Measurements from ENCODE around the gene ALPI.

ALPI gene

DNA sequence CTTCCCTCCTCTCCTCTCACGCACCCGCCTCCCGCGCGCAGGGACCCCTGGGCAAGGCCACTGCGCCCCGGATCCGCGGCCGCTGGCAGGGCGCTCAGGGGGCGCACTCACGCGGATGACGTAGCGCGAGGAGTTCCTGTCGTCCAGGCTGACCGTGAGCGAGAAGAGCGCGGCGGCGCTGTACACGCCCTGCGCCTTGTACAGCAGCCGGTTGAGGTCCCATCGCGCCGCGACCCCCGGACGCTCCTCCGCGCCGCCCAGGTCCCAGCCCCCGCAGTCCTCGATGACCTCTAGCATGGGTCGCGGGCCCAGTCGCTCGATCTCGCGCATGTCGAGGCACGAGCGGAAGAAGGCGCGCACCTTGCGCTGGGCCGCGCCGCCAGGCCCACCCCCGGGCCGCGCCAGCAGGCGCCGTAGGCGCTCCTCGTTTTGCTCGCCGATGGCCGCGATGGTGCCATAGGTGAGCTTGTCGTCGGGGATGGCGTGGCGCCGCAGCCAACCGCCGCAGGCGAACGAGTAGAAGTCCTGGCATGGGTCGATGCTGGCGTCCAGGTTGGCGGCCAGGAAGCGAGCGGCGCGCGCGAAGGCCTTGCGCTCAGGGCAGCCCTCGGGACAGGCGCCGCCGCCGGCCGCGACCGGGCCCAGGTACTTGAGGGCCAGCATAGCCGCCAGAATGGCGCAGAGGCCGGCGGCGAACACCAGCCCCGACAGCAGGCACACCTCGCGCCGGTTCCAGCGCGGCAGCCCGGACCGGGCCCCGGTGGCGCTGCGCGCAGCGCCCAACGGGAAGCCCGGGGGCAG lies 30.0 kb downstream of the ALPI start:
- DNase-seq (ENCODE audit: low spot score): no peak

DNA sequence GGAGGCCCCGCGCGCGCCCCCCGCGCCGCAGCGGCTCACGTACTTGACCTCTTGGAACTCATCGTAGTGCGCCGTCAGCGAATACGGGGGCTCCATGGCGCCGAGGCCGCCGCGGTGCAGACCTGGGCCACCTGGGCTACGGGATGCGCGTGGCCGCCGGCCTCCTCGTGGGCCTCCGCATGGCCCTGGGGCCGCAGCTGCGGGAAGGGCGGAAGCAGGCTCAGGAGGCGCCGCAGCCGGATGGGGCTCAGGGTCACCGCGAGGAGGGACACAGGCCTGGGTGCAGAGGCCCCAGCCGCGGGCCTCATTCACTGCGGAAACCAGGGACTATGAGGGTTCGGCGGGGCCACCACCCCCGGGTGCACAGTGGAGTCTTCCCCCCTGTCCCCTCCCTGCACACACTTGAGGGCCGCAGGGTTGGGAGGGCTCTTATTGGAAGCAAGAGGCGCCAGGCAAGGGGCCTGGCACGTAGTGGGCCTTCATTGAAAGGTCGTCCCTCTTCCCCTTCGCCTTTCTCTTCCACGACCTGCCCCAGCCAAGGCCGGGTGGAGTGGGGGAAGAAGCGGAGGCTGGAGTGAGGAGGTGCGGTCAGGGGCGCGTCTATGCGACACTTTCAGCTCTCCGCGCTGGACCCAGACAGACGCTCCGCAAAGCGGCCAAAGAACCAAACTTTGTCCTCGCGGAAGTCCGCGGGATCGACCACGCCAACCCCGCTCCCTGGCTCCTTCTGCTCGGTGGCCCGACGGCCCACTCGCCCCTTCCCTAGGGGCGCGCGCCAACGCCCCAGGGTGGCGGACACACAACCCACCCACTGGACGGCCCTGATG lies 30.8 kb downstream of the ALPI start:
- DNase-seq (ENCODE audit: low spot score): no peak

DNA sequence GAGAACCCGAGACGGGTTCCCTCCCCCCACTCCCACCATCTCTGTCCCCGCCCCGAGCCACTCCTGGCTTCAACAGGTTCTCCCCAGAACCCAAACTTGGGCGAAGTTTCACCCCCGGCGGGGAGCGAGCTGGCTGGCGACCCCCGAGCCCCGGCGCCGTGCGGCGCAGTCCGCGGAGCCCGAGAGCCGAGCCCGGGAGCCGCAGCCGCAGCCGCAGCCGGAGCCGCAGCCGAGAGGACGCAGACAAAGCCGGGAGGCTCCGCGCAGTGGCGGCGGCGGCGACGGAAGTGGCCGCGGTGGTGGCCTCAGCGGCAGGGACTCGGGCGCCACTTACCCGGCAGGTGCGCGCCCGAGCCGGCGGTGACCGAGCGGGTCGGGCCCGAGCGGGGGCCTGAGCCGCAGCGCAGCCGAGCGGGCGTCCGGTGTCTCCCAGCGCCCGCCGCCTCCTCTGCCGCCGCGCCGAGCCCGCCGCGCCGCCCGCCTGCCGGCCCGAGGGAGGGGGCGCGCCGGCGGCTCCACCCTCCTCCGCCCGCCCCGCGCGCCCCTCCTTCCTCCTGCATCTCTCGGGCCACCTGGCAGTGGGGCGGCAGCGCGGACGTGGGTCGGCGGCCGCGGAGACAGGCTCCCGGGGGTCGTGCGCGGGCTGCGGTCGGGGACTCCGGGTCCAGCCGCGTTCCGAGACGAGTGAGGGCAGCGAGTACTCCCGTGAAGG lies 31.6 kb downstream of the ALPI start, which contains the start of gene ECEL1:
TSS of gene ECEL1 (minus strand) at position 450 of the 712 bp plus-strand sequence. CDS start 1,181 bp downstream, outside the sequence.
- no peak for DNase-seq (ENCODE audit: low spot score)

- no peak for DNase-seq (ENCODE audit: low spot score)
Observed at GRCh38 chr2:232488097-232488711, 32.3 kb downstream of the ALPI start.

- DNase-seq (ENCODE audit: low spot score): no peak
Observed at GRCh38 chr2:232488721-232489300, 32.9 kb downstream of the ALPI start.

- DNase-seq (ENCODE audit: low spot score): no peak
Observed at GRCh38 chr2:232489516-232490220, 33.7 kb downstream of the ALPI start.

DNA sequence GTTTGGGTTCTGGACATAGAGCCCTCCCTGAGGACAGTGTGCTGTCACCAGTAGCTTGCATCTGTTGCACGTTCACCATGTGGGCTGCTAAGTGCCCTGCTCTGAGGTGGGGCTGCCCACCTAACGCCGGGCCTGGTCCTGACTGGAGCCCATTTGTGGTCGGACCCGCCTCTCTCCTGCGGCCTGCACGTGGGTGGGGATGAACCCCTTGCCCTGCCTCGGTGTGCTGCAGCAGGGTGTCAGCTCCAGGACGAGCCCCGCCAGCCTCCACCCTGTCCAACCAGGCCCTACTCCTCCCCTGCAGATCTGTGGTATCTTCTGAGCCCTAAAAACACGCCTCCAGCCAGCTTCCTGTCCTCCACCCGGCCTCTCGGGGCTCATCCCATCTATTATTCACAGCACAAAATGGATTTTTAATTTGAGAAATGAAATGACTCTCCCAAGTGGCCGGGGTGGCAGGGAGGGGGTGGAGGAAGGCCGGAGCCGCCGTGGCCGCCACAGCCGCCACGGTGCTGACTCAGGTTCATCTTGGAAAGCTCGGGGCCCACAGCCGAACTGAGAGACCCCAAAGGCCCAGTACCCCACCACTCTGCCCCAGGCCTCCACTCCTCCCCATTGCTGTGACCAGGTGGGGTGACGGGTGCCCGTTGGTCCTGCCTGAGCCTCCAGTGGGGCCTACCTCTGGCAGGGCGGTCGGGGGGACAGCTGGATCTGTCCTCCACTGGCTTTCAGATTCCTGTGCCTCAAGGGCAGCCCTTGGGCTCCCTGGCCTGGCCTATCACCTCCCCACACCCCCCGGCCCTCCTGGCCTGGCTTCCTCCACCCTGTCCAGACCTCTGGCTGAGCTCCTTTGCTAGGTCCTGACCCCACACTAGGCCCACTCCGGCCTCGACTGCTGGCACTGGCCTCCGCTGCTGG lies 34.5 kb downstream of the ALPI start:
- no peak for DNase-seq (ENCODE audit: low spot score)

GRCh38 chr2:232491139-232491780 lies 35.3 kb downstream of the ALPI start:
- DNase-seq (ENCODE audit: low spot score): no peak

DNA sequence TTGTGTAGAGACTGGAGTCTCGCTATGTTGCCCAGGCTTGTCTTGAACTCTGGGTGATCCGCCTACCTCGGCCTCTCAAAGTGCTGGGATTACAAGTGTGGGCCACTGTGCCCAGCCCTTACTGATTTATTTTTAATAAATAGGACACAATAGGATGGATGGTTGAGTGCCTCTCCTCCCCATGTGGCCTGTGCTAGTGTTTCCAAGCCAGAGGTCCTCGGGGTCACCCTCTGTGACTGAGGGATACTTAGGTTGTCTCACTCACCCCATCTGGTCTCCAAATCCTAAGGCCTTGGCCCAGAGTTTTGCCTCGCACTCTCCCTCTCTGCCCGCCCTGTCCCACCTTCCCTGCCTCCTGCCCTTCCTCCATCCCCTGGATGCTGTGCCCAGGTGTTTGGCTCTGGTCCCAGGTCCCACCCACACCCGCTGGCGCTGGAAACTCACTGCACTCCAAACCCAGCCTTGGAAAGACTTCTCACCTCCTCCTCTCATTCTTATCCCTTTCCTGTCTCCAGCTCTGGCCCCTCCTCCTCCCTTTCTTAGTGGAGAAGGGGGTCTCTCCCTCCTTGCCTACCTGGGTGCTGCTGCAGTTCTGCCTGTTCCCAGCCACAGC lies 36.4 kb downstream of the ALPI start:
- no peak for DNase-seq (ENCODE audit: low spot score)

DNA sequence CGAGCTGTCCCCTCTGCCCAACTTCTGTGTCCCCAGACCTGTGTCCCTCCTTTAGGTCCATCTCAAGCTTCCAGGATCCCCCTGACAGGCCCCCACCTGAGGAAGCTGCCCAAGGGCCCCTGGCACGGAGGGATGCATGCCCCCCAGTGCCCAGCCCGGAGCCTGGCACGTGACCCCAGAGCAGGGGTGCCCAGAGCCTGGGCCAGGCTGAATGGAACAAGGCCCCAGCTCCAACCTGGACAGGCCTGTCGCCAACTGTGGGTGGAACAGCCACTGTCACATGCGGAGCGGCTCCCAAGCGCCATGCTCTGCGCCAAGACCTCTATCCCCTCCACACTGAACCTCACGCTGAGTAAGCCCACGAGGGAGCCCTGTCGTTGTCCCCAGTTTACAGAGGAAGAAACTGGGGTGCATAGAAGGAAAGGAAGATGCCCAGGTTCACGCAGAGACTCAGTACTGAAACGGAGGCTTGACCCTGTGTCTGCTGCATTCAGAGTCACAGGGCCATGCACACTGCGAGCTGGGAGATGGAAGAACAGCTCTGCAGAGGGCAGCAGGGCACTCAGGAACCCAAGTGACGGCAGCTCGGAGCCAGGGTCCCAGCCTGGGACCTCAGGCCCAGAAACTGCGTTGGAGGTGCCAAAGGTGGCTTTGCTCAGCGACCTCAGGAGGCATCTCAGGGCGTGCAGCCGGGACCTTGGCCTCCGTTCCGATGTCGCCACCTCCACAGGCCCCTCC lies 37.2 kb downstream of the ALPI start:
- no peak for DNase-seq (ENCODE audit: low spot score)

DNA sequence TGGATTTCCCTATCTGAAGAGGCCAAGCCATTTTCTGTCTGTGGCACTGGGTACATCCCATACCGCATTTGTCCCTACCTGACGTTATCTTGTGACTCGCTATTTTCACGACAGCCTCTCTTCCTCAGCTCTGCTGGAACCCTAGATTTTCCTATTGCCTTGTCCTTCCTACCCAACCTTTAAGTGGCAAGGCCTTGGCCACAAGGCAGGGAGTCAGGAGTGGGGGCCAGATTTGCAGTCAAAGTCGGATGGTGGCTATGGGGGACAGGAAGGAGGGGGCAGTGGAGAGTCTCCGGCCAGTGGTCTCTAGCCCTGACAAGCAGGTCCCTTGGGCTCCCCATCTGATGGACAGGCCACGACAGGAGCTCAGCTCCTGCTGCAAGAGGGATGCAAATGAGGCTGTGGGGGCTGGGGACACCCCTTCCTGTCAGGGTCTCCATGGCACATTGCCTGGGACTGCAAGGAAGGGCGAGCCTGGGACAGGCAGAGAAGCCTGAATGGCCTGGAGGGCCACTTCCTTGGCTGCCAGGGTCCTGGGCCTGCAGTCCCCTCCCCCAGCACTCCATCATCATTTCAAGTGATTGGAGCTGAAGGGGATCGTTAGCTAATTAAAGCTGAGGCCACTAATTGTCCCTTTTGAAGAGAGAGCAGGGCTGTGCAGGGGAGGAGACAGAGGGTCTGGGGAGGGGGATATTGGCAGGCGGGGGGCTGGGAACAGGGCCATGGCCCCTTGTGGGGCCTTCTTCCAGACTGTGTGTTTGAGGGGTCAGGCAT lies 37.9 kb downstream of the ALPI start:
- DNase-seq (ENCODE audit: low spot score): no peak

- DNase-seq (ENCODE audit: low spot score): no peak
Observed at GRCh38 chr2:232494542-232494941, 38.6 kb downstream of the ALPI start.

DNA sequence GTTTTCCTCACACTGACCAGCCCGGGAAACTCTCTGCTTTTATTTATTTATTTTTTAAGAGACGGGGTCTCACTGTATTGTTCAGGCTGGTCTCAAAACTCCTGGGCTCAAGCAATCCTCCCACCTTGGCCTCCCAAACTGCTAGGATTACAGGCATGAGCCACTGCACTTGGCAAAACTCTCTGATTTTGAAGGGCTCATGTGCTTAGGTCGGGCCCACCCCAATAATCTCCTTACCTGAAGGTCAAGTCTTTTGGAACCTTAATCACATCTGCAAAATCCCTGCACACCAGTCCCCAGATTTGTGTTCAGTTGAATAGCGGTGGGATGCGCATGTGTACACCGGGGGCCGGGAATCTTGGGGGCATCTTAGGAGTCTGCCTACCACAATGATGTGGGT lies 39.3 kb downstream of the ALPI start:
- DNase-seq (ENCODE audit: low spot score): no peak

- DNase-seq (ENCODE audit: low spot score): no peak
Observed at GRCh38 chr2:232496501-232497270, 40.7 kb downstream of the ALPI start.

DNA sequence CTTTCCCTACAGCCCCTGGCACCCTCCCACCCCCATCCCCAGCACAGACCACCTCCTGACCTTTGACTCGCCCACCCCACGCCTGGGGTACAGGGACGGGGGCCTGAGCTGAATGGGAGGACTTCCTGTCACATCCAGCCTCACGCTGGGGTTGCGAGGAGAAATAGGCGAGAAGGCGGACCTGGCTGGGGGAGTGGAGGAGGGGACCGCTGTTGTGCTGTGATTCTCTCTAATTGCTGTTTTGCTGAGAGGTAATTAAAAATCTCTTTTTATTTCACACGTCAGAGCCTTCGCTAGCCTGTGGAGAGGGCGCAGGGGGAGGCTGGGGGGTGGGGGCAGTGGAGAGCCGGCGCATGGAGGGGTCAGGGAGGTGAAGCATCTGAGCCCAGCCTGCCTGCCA lies 41.4 kb downstream of the ALPI start:
- no peak for DNase-seq (ENCODE audit: low spot score)

DNA sequence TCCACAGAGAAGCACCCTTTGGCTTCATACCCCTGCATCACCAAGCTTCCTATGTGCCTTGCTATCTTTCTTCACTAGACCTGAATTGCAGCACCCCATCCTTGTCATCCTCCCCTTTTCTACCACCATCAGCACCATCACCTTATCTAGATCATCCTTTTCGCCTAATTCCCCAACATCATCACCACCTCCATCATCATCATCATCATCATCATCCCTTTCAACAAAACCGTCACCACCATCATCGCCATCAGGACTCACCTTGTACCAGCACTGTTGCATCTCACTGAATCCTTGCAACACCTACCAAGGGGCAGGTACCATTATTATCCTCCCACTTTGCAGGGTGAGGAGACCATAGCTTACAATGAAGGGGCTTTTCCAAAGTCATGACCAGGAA lies 42.5 kb downstream of the ALPI start:
- DNase-seq (ENCODE audit: low spot score): no peak

- DNase-seq (ENCODE audit: low spot score): no peak
Observed at GRCh38 chr2:232501331-232501771, 45.4 kb downstream of the ALPI start.

Data from COLO829 (cell line).